ENCODE measurements around the gene FAM168A.
"Not testable (repeated sequence)": the region's sequence is repeated elsewhere in the genome, so short reads cannot be mapped to it uniquely, and the experiment has no call there.

The FAM168A gene

DNA sequence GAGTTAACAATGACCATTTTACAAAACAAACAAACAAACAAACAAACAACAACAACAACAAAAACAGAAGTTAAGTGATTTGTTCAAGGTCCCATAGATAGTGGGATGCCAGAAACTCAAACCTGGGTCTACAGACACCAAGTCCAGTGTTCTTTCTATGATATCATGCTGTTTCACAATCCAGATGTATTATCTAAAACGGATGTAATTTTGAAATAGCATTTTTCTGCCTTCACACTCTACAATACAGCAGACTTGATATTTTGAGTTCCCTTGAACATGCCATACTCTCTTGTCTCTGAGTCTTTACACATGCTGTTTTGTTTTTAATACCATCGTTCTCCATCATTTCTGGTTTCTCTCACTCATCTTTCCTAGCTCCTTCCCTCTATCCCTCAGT lies 117.2 kb downstream of the FAM168A start:
- TF ChIP-seq, protein P1, sequence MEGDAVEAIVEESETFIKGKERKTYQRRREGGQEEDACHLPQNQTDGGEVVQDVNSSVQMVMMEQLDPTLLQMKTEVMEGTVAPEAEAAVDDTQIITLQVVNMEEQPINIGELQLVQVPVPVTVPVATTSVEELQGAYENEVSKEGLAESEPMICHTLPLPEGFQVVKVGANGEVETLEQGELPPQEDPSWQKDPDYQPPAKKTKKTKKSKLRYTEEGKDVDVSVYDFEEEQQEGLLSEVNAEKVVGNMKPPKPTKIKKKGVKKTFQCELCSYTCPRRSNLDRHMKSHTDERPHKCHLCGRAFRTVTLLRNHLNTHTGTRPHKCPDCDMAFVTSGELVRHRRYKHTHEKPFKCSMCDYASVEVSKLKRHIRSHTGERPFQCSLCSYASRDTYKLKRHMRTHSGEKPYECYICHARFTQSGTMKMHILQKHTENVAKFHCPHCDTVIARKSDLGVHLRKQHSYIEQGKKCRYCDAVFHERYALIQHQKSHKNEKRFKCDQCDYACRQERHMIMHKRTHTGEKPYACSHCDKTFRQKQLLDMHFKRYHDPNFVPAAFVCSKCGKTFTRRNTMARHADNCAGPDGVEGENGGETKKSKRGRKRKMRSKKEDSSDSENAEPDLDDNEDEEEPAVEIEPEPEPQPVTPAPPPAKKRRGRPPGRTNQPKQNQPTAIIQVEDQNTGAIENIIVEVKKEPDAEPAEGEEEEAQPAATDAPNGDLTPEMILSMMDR (IDR thresholded peaks at IDR 0.05; ENCODE audit: low read depth, low read length) = no peak
- no peak for DNase-seq (ENCODE audit: extremely low read depth, low read depth)

- no peak for DNase-seq (ENCODE audit: extremely low read depth, low read depth)
Measured at GRCh38 chr11:73478737-73479347, 119.1 kb downstream of the FAM168A start.

DNA sequence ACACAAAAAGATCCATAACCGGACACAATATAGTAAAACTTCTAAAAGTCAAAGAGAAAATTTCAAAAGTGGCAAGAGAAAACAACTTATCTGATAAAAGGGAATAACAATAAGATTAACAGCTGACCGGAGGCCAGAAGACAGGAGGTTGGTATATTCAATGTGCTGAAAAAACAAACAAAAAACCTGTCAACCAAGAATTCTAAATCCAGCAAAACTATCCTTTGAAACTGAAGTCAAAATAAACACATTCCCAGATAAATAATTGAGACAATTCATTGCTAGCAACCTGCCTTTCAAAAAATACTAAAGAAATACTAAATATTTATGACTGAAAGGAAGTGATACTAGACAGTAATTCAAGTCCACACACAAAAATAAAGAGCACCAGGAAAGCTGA lies 120.4 kb downstream of the FAM168A start:
- TF ChIP-seq, protein P1 (IDR thresholded peaks at IDR 0.05; ENCODE audit: low read depth, low read length) = no peak
- DNase-seq (ENCODE audit: extremely low read depth, low read depth) = no peak

More at GRCh38 chr11:73478737-73479347, 119.1 kb downstream of the FAM168A start:
- TF ChIP-seq, protein P1 (IDR thresholded peaks at IDR 0.05; ENCODE audit: low read depth, low read length) = peak; percentile 88

DNA sequence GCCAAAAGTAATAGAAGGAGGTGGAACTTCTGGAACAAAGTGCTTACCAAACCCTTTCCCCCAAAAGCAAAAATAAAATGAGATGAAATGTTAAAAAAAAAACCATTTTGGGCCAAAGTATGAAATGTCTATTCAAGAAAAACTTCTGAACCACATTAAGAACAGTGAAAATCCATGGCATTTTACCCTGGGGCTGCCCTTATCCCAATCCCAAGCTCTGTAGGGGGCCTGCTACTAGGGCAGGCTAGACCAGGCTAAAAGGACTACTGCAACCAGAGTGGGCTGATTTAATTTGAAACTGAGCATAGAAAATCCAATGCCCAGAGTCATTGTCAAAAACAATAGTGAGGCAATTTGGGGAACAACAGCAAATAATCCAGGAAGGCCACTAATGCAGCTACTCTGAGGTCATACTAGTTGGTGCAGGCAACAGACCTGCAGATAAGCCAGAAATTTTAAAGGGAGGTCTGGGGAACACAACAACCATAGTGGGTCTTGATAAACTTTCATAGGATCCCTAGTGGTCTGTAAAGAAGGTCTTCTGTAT lies 122.3 kb downstream of the FAM168A start:
- TF ChIP-seq, protein P1 (IDR thresholded peaks at IDR 0.05; ENCODE audit: low read depth, low read length) = no peak
- DNase-seq (ENCODE audit: extremely low read depth, low read depth) = no peak

DNA sequence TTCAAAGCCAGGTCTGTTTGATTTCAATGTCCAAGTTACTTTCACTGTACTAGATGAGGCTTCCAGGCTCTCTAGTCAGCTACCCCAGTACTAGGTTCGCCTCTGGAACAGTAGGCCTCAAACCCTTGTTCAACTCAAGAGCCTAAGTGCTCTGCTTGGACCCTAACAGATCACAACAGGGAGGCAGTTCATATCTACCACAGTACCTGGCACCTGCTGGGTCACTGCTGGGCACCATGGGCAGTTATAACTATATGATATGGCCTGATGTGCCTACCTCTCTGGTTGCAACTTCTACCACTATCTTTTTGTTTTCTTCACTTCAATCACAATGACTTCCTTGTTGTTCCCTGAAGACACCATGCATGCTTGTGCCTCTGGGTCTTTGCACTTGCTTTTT lies 124.7 kb downstream of the FAM168A start:
- no peak for DNase-seq (ENCODE audit: extremely low read depth, low read depth)
- TF ChIP-seq, protein P1 (IDR thresholded peaks at IDR 0.05; ENCODE audit: low read depth, low read length) = no peak

GRCh38 chr11:73470036-73470612 lies 127.8 kb downstream of the FAM168A start:
- not testable (repeated sequence) for DNase-seq (ENCODE audit: extremely low read depth, low read depth)

DNA sequence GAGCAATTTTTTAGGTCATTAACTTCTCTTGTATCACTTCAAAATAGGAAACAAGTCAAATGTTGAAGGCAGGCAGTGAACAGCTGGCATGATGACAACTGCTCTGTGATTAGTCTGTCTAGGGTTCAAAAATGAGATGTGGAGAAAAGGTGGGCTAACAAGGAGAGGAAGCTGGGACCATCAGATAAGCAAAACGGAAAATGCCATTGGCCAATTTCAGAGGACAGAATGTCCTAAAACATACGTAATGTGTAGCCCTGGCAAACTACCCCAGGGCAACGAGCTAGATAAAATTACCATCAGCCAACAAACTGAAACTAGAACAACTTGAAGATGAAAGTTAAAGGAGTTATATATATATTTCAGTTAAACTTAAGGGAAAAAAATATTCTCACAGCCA lies 128.5 kb downstream of the FAM168A start:
- no peak for DNase-seq (ENCODE audit: extremely low read depth, low read depth)
- TF ChIP-seq, protein P1 (IDR thresholded peaks at IDR 0.05; ENCODE audit: low read depth, low read length) = no peak

Measured in AG09319 (cell line).